GM23338 (cell line): ENCODE measurements around the gene GFPT2. TPM values are rescaled to one million over a fixed set of nuclear protein-coding genes. Genes with fewer than 3 reads are reported as not detected.
A peak's percentile ranks its signal among the peaks of the same experiment; 100 is the strongest.

Source experiments
- ATAC-seq: fragments of 200-7000 bp; cut with Tn5 transposase; 3 replicates; pipeline ENCODE4 v1.9.1; 2020
- DNase-seq: peaks from one replicate; pipeline ENCODE4 v3.0.0-alpha.2; 2015; ENCODE audit warnings: low spot score
- H2AFZ ChIP-seq: fragments of 200-600 bp; sonication (generic); 2 replicates; pipeline ENCODE4 v1.8.0; 2016; ENCODE audit warnings: antibody characterized with exemption, mild to moderate bottlenecking, moderate library complexity
- H3F3A ChIP-seq: fragments of 200-600 bp; sonication (generic); replicated peaks from 2 replicates; pipeline ENCODE4 v1.8.0; 2017; ENCODE audit warnings: antibody characterized with exemption, mixed run types, low read depth
- H3K27ac ChIP-seq: fragments of 200-600 bp; sonication (generic); 2 replicates; pipeline ENCODE4 v1.6.1; 2016; ENCODE audit warnings: low read depth
- H3K27me3 ChIP-seq: fragments of 200-600 bp; sonication (generic); 2 replicates; pipeline ENCODE4 v1.8.0; 2016; ENCODE audit warnings: mild to moderate bottlenecking, mixed run types, moderate library complexity; ENCODE audit not compliant: insufficient read depth
- H3K36me3 ChIP-seq: fragments of 200-600 bp; sonication (generic); 2 replicates; pipeline ENCODE4 v1.8.0; 2016; ENCODE audit warnings: mild to moderate bottlenecking; ENCODE audit not compliant: insufficient read depth
- H3K4me1 ChIP-seq: fragments of 200-600 bp; sonication (generic); 2 replicates; pipeline ENCODE4 v1.8.0; 2016; ENCODE audit warnings: mild to moderate bottlenecking, moderate library complexity; ENCODE audit not compliant: insufficient read depth
- H3K4me2 ChIP-seq: fragments of 200-600 bp; sonication (generic); 2 replicates; pipeline ENCODE4 v1.7.1; 2017; ENCODE audit warnings: mixed run types
- H3K4me3 ChIP-seq: fragments of 200-600 bp; sonication (generic); 2 replicates; pipeline ENCODE4 v1.6.1; 2016; ENCODE audit warnings: mixed run types
- H3K79me2 ChIP-seq: fragments of 200-600 bp; sonication (generic); replicated peaks from 2 replicates; pipeline ENCODE4 v1.8.0; 2017; ENCODE audit warnings: mild to moderate bottlenecking; ENCODE audit not compliant: insufficient read depth
- H3K9me2 ChIP-seq: fragments of 200-600 bp; sonication (generic); 2 replicates; pipeline ENCODE4 v1.8.0; 2017; ENCODE audit not compliant: insufficient read depth
- H4K20me1 ChIP-seq: fragments of 200-600 bp; sonication (generic); replicated peaks from 2 replicates; pipeline ENCODE4 v1.8.0; 2017; ENCODE audit warnings: mild to moderate bottlenecking; ENCODE audit not compliant: insufficient read depth
- H3K27ac Mint-ChIP-seq: 2 replicates; pipeline ENCODE4 v1.8.0; 2020; ENCODE audit warnings: inconsistent platforms, mild to moderate bottlenecking, moderate library complexity, mixed read lengths
- H3K27me3 Mint-ChIP-seq: 3 replicates; pipeline ENCODE4 v1.8.0; 2022; ENCODE audit warnings: low read depth, mild to moderate bottlenecking, moderate library complexity, mixed read lengths, inconsistent platforms; ENCODE audit not compliant: insufficient read depth, poor library complexity
- H3K36me3 Mint-ChIP-seq: 3 replicates; pipeline ENCODE4 v1.8.0; 2021; ENCODE audit warnings: low read depth, mild to moderate bottlenecking, inconsistent platforms, moderate library complexity, mixed read lengths
- H3K4me1 Mint-ChIP-seq: 3 replicates; pipeline ENCODE4 v1.8.0; 2020; ENCODE audit warnings: mild to moderate bottlenecking, inconsistent platforms, mixed read lengths
- H3K4me3 Mint-ChIP-seq: 3 replicates; pipeline ENCODE4 v1.8.0; 2021; ENCODE audit warnings: moderate library complexity, mild to moderate bottlenecking, inconsistent platforms, mixed read lengths
- H3K9me3 Mint-ChIP-seq: 3 replicates; pipeline ENCODE4 v1.8.0; 2020; ENCODE audit warnings: moderate library complexity, mild to moderate bottlenecking, inconsistent platforms, mixed read lengths
- CREB1 ChIP-seq: fragments of 250-450 bp; sonication (Bioruptor Pico); IDR thresholded peaks from 2 replicates; pipeline ENCODE4 v1.5.0; 2020; ENCODE audit warnings: low read depth, mild to moderate bottlenecking, moderate library complexity
- CTCF ChIP-seq, 2 experiments: fragments of 200-600 bp in 1 of 2; sonication (generic) in 1 of 2; conservative IDR thresholded peaks; 2 replicates each; pipeline versions ENCODE4 v1.5.1 to v1.6.1; 2016 to 2017; ENCODE audit warnings: antibody characterized with exemption in 2 of 2, low read depth in 2 of 2, mild to moderate bottlenecking in 2 of 2, moderate library complexity in 1 of 2
- EZH2 ChIP-seq: fragments of 200-600 bp; sonication (generic); IDR thresholded peaks from one replicate; pipeline ENCODE4 v1.8.0; 2017; ENCODE audit warnings: antibody characterized with exemption, mild to moderate bottlenecking, low read depth; ENCODE audit not compliant: unreplicated experiment
- EZH2phosphoT487 ChIP-seq: fragments of 200-600 bp; sonication (generic); IDR thresholded peaks from one replicate; pipeline ENCODE4 v1.8.1; 2018; ENCODE audit warnings: antibody characterized with exemption; ENCODE audit not compliant: unreplicated experiment
- JUNB ChIP-seq: IDR thresholded peaks from one replicate; pipeline ENCODE4 v1.6.1; 2016; ENCODE audit warnings: antibody characterized with exemption; ENCODE audit not compliant: unreplicated experiment
- NANOG ChIP-seq: IDR thresholded peaks from 2 replicates; pipeline ENCODE4 v1.6.1; 2016; ENCODE audit warnings: antibody characterized with exemption, borderline replicate concordance
- POLR2AphosphoS5 ChIP-seq: IDR thresholded peaks from 2 replicates; pipeline ENCODE4 v1.6.1; 2016; ENCODE audit warnings: antibody characterized with exemption, low read depth
- STAT1 ChIP-seq: IDR thresholded peaks from one replicate; pipeline ENCODE4 v1.6.1; 2016; ENCODE audit warnings: antibody characterized with exemption; ENCODE audit not compliant: unreplicated experiment
- ZNF114 ChIP-seq: fragments of 250-450 bp; sonication (Bioruptor Pico); IDR thresholded peaks from 2 replicates; pipeline ENCODE4 v1.5.0; 2020; ENCODE audit warnings: mild to moderate bottlenecking, moderate library complexity
- ZNF331 ChIP-seq: fragments of 250-450 bp; sonication (Bioruptor Pico); IDR thresholded peaks from 2 replicates; pipeline ENCODE4 v1.5.0; 2020; ENCODE audit warnings: low read depth, mild to moderate bottlenecking, moderate library complexity
- polyA plus RNA-seq: library from polyadenylated mRNA; unstranded; fragments of >200 nt; fragmentation: Nextera tagmentation; extraction: Ambion mirVana; gene quantifications from 2 replicates; pipeline ENCODE4 v1.2.1, GENCODE V29; 2016
- total RNA-seq: library from RNA; depleted of rRNA; stranded (reverse); fragments of >200 nt; shearing (Covaris generic); gene quantifications from 2 replicates; pipeline ENCODE4 v1.2.3, GENCODE V29; 2014
- TF ChIP-seq, protein P1 (sequence below): IDR thresholded peaks from one replicate; pipeline ENCODE4 v1.6.1; 2018; ENCODE audit warnings: antibody characterized with exemption; ENCODE audit not compliant: unreplicated experiment
- TF ChIP-seq, protein P2 (sequence below): IDR thresholded peaks from 2 replicates; pipeline ENCODE4 v1.6.1; 2016; ENCODE audit warnings: antibody characterized with exemption
- TF ChIP-seq, protein P3 (sequence below): fragments of 250-450 bp; sonication (Bioruptor Pico); IDR thresholded peaks from 2 replicates; pipeline ENCODE4 v1.5.0; 2020; ENCODE audit warnings: mild to moderate bottlenecking, moderate library complexity

GFPT2 gene
- total and polyA plus RNA-seq, 2 experiments from 2014 or later = 82.6 to 120 TPM

GRCh38 chr5:180344696-180344999 lies 8.5 kb downstream of the GFPT2 start:
- H3K4me1 ChIP-seq = peaks cover 80% of the 10 kb centered on the region
- TF ChIP-seq ZNF114 (CRISPR knock-in tag) (no peak), EZH2 (no peak), POLR2AphosphoS5 (no peak), ZNF331 (CRISPR knock-in tag) (no peak), NANOG (no peak), STAT1 (no peak), EZH2phosphoT487 (no peak), JUNB (no peak), CREB1 (CRISPR knock-in tag) (no peak), CTCF (conservative IDR thresholded peaks at IDR 0.05; ENCODE audit: low read depth in 2 of 2) (no peak)
- TF ChIP-seq, protein P1, sequence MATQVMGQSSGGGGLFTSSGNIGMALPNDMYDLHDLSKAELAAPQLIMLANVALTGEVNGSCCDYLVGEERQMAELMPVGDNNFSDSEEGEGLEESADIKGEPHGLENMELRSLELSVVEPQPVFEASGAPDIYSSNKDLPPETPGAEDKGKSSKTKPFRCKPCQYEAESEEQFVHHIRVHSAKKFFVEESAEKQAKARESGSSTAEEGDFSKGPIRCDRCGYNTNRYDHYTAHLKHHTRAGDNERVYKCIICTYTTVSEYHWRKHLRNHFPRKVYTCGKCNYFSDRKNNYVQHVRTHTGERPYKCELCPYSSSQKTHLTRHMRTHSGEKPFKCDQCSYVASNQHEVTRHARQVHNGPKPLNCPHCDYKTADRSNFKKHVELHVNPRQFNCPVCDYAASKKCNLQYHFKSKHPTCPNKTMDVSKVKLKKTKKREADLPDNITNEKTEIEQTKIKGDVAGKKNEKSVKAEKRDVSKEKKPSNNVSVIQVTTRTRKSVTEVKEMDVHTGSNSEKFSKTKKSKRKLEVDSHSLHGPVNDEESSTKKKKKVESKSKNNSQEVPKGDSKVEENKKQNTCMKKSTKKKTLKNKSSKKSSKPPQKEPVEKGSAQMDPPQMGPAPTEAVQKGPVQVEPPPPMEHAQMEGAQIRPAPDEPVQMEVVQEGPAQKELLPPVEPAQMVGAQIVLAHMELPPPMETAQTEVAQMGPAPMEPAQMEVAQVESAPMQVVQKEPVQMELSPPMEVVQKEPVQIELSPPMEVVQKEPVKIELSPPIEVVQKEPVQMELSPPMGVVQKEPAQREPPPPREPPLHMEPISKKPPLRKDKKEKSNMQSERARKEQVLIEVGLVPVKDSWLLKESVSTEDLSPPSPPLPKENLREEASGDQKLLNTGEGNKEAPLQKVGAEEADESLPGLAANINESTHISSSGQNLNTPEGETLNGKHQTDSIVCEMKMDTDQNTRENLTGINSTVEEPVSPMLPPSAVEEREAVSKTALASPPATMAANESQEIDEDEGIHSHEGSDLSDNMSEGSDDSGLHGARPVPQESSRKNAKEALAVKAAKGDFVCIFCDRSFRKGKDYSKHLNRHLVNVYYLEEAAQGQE = no peak
- TF ChIP-seq, protein P2, sequence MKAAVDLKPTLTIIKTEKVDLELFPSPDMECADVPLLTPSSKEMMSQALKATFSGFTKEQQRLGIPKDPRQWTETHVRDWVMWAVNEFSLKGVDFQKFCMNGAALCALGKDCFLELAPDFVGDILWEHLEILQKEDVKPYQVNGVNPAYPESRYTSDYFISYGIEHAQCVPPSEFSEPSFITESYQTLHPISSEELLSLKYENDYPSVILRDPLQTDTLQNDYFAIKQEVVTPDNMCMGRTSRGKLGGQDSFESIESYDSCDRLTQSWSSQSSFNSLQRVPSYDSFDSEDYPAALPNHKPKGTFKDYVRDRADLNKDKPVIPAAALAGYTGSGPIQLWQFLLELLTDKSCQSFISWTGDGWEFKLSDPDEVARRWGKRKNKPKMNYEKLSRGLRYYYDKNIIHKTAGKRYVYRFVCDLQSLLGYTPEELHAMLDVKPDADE = no peak
- TF ChIP-seq, protein P3, sequence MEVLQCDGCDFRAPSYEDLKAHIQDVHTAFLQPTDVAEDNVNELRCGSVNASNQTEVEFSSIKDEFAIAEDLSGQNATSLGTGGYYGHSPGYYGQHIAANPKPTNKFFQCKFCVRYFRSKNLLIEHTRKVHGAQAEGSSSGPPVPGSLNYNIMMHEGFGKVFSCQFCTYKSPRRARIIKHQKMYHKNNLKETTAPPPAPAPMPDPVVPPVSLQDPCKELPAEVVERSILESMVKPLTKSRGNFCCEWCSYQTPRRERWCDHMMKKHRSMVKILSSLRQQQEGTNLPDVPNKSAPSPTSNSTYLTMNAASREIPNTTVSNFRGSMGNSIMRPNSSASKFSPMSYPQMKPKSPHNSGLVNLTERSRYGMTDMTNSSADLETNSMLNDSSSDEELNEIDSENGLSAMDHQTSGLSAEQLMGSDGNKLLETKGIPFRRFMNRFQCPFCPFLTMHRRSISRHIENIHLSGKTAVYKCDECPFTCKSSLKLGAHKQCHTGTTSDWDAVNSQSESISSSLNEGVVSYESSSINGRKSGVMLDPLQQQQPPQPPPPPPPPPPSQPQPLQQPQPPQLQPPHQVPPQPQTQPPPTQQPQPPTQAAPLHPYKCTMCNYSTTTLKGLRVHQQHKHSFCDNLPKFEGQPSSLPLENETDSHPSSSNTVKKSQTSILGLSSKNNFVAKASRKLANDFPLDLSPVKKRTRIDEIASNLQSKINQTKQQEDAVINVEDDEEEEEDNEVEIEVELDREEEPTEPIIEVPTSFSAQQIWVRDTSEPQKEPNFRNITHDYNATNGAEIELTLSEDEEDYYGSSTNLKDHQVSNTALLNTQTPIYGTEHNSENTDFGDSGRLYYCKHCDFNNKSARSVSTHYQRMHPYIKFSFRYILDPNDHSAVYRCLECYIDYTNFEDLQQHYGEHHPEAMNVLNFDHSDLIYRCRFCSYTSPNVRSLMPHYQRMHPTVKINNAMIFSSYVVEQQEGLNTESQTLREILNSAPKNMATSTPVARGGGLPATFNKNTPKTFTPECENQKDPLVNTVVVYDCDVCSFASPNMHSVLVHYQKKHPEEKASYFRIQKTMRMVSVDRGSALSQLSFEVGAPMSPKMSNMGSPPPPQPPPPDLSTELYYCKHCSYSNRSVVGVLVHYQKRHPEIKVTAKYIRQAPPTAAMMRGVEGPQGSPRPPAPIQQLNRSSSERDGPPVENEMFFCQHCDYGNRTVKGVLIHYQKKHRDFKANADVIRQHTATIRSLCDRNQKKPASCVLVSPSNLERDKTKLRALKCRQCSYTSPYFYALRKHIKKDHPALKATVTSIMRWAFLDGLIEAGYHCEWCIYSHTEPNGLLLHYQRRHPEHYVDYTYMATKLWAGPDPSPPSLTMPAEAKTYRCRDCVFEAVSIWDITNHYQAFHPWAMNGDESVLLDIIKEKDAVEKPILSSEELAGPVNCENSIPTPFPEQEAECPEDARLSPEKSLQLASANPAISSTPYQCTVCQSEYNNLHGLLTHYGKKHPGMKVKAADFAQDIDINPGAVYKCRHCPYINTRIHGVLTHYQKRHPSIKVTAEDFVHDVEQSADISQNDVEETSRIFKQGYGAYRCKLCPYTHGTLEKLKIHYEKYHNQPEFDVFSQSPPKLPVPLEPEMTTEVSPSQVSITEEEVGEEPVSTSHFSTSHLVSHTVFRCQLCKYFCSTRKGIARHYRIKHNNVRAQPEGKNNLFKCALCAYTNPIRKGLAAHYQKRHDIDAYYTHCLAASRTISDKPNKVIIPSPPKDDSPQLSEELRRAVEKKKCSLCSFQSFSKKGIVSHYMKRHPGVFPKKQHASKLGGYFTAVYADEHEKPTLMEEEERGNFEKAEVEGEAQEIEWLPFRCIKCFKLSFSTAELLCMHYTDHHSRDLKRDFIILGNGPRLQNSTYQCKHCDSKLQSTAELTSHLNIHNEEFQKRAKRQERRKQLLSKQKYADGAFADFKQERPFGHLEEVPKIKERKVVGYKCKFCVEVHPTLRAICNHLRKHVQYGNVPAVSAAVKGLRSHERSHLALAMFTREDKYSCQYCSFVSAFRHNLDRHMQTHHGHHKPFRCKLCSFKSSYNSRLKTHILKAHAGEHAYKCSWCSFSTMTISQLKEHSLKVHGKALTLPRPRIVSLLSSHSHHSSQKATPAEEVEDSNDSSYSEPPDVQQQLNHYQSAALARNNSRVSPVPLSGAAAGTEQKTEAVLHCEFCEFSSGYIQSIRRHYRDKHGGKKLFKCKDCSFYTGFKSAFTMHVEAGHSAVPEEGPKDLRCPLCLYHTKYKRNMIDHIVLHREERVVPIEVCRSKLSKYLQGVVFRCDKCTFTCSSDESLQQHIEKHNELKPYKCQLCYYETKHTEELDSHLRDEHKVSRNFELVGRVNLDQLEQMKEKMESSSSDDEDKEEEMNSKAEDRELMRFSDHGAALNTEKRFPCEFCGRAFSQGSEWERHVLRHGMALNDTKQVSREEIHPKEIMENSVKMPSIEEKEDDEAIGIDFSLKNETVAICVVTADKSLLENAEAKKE (CRISPR knock-in tag) = no peak
- H3F3A ChIP-seq = peaks cover 15% of the 10 kb centered on the region
- Mint-ChIP-seq H3K4me3 (no peak overlapping the region), H3K36me3 (peaks cover 57% of the 10 kb centered on the region), H3K4me1 (peaks cover 83% of the 10 kb centered on the region), H3K27ac (peak overlapping the region; percentile 40; the same call in 1 of the 2 replicates), H3K9me3 (no peaks in the 10 kb centered on the region; the same call in 2 of the 3 replicates), H3K27me3 (peaks cover 16% of the 10 kb centered on the region)
- no peak for ATAC-seq
- H3K27ac ChIP-seq = peak overlapping the region; percentile 95
- no peaks in the 10 kb centered on the region for H3K36me3 ChIP-seq
- peaks cover 83% of the 10 kb centered on the region for H3K79me2 ChIP-seq
- H3K27me3 ChIP-seq = no peaks in the 10 kb centered on the region
- H3K4me2 ChIP-seq = peak overlapping the region; percentile 53
- H4K20me1 ChIP-seq = peaks cover 24% of the 10 kb centered on the region
- no peaks in the 10 kb centered on the region for H3K9me2 ChIP-seq
- no peak for DNase-seq
- no peak overlapping the region for H3K4me3 ChIP-seq
- H2AFZ ChIP-seq = no peak overlapping the region
